ENCODE results near the gene SF3A1.

The SF3A1 gene

DNA sequence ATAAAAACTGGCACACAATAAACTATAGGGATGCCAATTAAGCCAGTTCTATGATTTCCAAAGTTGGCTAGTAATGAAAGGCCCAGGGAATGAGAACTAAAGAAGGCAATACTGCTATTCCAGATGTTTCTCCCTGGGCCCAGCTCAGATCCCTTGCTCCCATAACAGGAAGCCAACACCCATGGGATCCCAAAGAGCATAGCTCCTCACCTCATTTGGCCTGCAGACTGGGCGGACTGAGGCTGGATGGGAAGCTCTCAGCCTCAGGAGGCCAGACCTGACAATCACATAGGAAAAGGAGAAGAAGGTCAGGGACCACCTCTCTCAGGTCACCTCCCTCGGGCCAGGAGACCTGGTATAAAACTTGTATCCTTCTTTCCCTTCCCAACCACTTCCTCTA, 35.2 kb downstream of the SF3A1 start:
- no peak for DNase-seq

DNA sequence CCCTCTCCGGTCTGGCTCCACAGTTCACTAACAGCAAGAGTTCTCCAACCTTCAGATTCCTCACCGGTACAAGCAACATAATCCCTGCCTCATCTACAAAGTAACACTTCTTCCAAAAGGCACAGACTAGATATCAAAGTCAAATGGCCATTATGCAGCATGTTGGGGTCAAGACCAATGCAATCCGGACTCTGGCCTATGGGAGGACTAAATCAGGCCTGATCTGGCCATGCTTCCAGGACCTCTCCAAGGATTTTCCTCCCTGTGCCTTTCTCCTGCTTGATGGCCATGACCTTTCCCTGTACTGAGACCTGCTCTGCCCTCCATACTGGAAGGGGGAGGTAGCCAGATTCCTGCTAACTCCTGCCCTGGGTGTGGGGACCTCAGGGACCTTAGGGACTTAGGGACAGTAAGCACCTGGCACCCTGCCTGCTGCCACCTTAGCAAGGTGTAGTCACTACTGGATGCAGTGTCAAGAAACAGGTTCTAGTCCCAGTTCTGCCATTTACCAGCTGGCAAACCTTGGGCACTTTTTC, 36.6 kb downstream of the SF3A1 start:
- no peak for DNase-seq

DNA sequence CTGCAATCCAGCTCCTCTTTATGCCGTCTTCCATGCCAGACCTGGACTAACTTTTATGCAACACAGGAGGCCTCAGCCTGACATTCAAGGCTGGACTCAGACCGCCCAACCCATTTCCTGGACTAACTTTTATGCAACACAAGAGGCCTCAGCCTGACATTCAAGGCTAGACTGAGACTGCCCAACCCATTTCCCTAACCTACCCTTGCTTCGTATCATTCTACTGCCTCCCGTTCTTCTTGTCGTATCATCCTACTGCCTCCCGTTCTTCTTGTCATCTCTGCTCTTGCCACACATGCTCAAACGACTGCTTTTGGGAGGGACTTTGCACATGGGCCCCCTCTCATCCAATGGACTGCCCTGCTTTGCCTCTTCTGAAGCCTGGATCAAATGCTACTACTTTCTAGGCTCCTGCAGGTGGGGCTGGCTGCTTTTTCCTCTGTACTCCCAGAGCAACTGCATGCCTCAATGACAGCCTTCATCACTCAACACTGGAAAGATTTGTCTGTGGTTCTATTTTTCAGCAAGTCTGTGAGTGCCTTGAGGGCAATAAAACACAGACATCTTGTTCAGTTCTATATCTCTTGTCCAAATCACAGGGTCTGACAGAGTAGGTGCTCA, 37.8 kb downstream of the SF3A1 start:
- no peak for DNase-seq

- no peak for DNase-seq
These were observed 38.9 kb downstream of the SF3A1 start for GRCh38 chr22:30317778-30318177.

DNA sequence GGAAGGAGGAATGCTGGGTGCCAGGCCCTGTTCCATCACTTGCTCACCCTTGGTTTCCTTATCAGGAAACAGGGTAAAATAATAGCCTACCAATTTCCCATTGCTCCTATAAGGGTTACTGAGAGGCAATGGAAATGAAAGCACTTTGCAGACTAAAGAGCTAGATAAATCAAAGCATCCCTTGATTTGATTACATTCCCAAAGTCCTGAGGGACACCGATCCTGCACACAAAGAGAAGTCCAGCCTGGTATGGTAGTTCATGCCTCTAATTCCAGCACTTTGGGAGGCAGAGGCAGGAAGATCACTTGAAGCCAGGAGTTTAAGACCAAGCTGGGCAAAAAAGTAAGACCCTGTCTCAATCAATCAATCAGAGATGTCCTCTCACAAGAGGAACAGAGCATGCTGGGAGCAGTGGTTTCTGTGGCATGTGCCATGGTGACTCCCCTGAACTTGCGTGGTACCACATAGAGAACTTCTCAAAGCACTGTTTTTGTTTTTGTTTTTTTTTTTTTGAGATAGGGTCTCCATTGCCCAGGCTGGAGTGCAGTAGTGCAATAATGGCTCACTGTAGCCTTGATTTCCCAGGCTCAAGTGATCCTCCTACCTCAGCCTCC, 40.6 kb downstream of the SF3A1 start:
- peak; percentile 29 for DNase-seq

GRCh38 chr22:30314915-30315314, 41.8 kb downstream of the SF3A1 start:
- DNase-seq, result peak; percentile 59

GRCh38 chr22:30313527-30314363, 42.9 kb downstream of the SF3A1 start:
- no peak for DNase-seq

DNA sequence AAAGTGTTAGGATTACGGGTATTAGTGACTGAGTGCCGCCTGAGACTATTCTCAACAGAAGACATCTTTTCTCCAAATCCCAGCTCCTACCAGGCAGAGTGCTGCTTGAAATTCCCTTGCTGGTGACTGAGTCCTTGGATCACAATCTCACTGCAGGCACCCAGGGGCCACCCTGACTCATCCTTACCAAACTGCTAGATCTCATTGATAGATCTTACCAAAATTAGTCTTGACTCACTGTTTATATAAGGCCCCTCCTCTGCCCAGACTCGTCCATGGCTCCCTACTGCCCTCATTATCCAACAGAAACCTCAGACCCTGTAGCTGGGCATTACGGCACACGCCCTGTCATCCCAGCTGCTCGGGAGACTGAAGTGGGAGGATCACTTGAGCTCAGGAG, 44.6 kb downstream of the SF3A1 start:
- DNase-seq, result peak; percentile 49

GRCh38 chr22:30310881-30311771, 45.6 kb downstream of the SF3A1 start:
- no peak for DNase-seq

DNA sequence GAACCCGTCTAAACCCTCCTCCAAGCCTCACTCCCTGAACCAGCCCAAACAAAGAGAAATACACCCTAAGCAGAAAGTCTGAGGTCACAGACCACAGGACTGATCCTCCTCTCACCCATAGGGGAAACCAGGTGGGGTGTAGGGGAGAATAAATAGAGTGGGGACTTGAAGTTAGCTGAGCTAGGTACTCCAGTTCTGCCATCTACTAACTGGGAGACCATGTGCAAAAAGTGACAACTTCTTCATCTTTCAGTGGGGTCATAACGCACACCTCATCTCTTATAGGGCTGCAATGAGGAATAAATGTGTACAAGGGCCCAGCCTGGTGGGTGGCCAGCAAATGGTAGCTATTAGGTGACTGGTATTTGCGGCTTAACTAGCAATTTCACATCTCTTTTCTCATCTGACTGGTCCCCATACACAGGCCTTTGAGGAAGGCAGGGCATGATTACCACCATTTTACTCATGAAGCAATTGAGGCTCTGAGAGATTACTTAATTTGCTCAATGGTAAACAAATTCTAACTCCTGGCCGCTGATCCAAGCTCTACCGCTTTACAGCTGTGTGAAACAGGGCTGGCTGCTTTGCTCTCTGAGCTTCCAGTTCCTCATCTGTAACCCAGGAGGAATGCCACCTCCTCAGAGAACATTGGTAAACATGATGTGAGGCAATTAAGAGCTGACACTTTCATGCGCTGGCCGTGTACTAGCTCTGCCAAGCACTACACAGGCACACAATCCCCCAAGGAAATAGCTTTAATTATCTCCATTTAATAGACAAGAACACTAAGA, 46.5 kb downstream of the SF3A1 start:
- peak; percentile 51 for DNase-seq

GRCh38 chr22:30308518-30309230, 48.0 kb downstream of the SF3A1 start:
- peak; percentile 62 for DNase-seq

DNA sequence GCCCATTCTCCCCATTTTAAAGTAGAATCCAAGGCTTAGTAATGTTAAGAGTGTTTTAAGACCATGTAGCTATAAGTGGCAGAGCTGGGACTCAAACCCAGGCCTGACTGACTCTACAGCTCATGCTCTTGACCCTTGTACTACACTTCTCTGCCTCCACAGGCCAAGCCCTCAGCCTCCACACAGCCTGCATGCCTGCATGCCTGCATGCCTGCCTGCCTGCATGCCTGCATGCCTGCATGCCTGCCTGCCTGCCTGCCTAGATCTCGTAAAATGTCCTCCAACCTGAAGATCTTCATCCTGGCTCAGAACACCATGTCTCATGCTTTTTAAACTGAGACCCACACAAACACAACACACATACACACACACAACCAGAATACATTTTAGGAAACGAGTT, 48.6 kb downstream of the SF3A1 start:
- no peak for DNase-seq

DNA sequence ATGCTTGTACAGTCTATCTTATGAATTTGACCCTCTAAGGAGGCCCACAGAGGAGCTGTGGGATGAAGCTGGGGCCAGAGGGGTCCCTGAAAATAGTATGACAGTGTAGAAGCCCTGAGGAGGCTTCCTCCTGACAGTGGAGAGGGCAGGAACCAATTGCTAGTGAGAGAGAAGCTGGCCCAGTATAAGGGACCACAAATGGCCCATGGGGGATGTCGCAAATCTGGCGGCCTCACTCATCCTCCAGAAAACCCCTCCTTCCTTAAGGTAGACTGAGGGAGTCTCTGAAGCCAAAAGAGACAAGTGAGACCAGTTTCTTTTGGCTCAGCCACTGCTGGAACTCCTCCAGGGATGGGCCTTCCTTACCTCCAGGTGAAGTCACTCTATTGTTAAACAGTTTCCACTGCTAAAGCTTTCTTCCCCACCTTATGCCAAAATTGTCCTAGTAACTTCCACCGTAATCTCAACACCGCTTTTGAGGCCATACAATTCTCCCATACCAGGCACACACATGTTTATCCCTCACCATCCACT, 49.6 kb downstream of the SF3A1 start:
- DNase-seq, result peak; percentile 27

- peak; percentile 31 for DNase-seq
These were observed 50.1 kb downstream of the SF3A1 start for GRCh38 chr22:30306627-30307011.

DNA sequence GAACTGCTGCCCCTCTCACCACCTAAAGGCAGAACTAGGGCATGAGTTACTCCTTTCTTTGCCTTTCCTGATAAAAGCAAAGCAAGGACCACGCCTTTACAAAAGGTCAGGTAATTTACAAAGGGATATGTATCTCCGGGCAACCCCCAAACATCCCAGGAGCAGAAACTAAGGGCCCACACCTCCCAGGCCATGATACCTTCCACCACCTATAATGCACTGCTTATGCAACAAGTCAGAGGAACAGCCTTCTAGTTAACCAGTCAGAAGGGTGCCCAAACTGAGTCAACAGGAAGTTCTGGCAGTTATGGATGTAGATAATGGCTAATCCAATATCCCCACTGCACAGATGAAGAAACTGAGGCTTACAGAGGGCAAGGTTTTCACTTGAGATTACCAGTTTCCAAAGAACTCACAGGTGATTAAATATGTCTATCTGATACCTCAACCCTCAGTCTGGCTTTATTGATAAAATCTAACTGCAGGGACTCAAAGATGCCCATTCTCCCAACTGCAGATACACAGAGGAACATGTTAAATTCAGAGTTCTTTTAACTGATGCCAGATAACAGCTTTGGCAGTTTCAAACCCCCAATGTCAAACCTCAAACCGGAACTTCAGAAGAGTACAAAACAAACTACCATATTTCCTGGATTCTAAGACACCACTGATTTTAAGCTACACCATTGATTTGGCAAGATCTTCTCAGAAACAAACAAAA, 50.6 kb downstream of the SF3A1 start:
- peak; percentile 46 for DNase-seq

GRCh38 chr22:30305519-30305905, 51.2 kb downstream of the SF3A1 start:
- DNase-seq, result peak; percentile 74

DNA sequence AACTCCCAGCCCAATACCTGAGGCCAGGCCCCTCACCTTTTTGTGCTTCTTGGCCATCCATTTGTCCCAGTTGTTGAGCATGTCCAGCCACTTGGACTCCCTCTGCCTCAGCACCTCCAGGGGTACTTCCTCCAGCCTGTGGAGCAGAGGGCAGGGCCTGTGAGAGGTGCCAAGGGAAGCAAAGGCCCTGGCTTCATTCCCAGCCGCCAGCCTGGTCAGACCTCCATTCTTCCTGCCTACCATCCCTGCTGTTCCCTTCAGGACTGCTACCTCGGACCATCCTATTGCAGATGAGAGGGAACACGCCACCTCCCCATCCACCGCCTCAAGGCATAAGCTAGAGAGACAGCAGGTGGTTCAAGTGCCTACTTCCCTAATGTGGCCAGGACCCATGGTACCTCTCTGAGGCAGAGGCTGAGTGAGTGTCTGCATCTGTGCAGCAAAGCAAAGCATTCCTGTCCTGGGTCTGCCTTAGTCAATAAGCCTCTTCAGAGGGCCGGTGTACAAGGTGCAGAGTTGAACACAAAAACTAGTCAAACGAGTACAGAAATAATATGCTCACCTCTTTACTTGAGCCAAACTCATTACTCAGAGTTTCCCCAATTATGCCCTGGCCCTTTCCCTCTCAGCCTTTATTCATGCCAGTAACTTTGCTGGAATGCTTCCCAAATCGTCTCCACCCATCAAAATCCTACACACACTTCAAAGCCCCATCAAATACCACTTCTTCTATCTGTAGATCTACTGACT, 52.0 kb downstream of the SF3A1 start:
- DNase-seq, result no peak

- DNase-seq, result no peak
These were observed 53.9 kb downstream of the SF3A1 start for GRCh38 chr22:30302810-30303138.

- peak; percentile 32 for DNase-seq
These were observed 54.5 kb downstream of the SF3A1 start for GRCh38 chr22:30301995-30302809.

Data from CD4-positive, alpha-beta T cell treated with Interleukin-17A for 4 hours (primary cell).